OCI-LY3 (cell line): Measurements from ENCODE around the gene ADGRV1.

Experiments used
- EZH2phosphoT487 ChIP-seq: fragments of 200-600 bp; shearing (Covaris generic); IDR thresholded peaks from 2 replicates; pipeline ENCODE4 v1.6.1; 2018; ENCODE audit warnings: antibody characterized with exemption, mixed run types, low read depth
- TF ChIP-seq, protein P1 (sequence below): fragments of 200-600, 300-600 bp; sonication (generic); IDR thresholded peaks from 2 replicates; pipeline ENCODE4 v1.5.1; 2014; ENCODE audit warnings: antibody characterized with exemption, low read length, low read depth

DNA sequence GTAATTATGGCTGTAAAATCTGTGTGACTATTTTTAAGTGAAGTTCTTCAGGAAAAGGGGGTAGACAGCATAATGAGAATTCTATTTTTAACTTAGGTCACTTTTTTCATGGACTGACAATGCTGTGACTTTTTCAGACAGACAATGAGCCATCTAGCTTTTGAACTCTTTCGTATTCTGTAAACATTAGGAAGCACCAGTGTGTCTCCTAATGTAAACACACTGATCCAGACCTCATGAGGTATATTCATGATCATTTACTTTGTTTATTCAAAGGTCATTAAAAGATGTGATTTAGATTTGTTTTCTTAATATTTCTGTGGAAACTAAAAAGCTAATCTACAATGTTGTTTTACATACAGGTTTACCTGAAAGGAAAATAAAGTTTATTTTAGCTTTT lies 352.6 kb downstream of the ADGRV1 start:
- TF ChIP-seq, protein P1, sequence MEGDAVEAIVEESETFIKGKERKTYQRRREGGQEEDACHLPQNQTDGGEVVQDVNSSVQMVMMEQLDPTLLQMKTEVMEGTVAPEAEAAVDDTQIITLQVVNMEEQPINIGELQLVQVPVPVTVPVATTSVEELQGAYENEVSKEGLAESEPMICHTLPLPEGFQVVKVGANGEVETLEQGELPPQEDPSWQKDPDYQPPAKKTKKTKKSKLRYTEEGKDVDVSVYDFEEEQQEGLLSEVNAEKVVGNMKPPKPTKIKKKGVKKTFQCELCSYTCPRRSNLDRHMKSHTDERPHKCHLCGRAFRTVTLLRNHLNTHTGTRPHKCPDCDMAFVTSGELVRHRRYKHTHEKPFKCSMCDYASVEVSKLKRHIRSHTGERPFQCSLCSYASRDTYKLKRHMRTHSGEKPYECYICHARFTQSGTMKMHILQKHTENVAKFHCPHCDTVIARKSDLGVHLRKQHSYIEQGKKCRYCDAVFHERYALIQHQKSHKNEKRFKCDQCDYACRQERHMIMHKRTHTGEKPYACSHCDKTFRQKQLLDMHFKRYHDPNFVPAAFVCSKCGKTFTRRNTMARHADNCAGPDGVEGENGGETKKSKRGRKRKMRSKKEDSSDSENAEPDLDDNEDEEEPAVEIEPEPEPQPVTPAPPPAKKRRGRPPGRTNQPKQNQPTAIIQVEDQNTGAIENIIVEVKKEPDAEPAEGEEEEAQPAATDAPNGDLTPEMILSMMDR = no peak
- TF ChIP-seq EZH2phosphoT487 = no peak
